Effector CD8-positive, alpha-beta T cell (primary cell): ENCODE data around the gene CERK.
A peak's percentile ranks its signal among the peaks of the same experiment; 100 is the strongest.

Experiments
- DNase-seq: peaks from one replicate; lab custom pipeline; 2025; lab: John Stamatoyannopoulos, UW

CERK gene

GRCh38 chr22:46764779-46765485 lies 26.9 kb upstream of the CERK start:
- DNase-seq, result no peak

DNA sequence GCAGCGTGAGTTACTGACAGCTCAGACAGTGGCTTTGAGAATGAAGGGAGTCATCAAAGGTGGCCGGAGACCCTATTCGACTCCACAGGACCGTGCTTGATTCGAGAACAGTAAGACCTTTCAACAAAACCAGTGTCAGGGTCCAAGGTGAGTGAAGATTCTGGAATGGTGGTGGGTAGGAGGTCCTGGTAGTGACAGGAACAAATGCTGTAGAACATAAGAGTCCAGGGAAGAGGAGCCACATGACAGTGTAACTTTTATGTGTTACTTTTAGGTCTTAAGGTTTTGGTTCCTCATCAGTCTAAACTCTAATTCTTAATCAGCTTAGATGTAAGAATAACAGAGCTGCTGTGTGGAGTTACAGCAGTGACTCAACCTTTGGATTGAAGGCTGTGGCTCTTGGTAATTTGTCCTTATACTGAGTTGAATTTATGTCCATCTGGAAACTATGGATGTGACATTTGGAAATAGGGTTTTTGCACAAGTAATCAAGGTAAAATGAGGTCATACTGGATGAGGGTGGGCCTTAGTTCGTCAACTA lies 26.2 kb upstream of the CERK start:
- DNase-seq, result no peak

DNA sequence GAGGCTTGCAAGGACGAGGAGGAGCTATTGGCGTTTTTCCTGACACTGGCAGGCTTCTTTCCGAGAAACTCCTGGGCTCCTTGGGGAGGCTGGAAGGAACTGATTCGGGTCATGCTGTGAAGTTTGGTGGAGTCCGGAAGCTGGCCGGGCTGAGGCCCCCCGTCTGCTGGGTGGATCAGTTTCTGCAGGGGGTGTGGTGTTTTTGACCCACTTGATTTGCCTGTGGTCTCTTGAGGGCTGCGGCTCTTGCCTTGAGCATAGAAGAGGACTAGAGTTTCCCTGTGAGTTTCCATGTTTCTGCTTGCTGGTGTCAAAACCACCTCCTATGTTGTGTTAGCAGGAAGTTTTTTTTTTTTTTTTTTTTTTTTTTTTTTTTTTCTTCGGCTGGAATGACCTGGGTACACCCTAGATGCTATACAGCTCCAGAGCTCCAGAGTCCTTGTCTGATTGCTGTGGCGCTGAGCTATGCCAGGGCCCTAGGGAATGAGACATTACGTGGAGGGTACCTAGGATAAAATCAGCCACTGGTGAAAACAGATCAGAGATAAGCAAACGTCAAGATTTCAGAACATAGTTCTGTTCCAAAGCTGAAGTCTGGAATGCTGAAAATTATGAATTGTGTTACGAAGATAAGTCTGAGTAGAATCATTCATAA lies 25.1 kb upstream of the CERK start:
- peak; percentile 23 for DNase-seq

DNA sequence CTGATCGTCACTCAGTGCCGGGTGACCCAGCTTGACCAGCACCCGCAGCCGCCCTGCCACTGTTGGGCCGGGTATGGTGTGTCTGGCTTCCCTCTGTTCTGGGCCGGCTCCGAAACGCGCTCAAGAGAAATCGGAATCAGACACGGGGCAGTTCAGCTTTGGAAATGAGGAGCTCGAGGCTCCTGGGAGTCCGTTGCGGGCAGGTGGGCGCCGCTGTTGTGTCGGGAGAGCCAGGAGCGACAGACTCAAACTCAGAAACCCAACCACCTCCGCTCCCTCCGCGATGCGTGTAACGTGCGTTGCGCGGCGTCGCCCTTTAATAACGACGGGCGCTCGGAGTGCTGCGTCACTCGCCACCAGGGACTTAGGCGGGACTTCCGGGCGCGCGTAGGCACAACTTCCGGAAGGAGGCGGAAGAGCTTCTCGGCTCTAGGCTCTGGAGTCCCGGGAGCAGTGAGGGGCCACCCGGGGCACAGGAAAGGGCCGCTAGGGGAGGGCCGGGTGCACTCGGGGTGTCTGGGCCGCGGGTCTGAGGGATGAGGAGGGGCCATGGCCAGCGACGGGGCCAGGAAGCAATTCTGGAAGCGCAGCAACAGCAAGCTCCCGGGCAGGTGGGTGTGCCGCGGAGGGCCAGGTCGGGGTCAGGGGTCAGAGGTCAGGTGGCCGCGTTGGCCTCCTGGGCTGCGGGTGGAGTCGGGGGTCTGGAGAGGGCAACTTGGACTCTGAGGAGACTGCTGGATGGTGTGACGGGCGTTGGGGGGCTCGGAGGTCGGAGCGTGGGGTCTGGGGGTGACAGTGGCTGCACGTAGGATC lies 24.4 kb upstream of the CERK start, which contains the start of gene TBC1D22A:
TSS of gene TBC1D22A (plus strand) at position 413 of the 813 bp plus-strand sequence. CDS start at position 550, 137 bp downstream.
- DNase-seq, result peak; percentile 88

- no peak for DNase-seq
These were observed 23.6 kb upstream of the CERK start for GRCh38 chr22:46761539-46762237.

DNA sequence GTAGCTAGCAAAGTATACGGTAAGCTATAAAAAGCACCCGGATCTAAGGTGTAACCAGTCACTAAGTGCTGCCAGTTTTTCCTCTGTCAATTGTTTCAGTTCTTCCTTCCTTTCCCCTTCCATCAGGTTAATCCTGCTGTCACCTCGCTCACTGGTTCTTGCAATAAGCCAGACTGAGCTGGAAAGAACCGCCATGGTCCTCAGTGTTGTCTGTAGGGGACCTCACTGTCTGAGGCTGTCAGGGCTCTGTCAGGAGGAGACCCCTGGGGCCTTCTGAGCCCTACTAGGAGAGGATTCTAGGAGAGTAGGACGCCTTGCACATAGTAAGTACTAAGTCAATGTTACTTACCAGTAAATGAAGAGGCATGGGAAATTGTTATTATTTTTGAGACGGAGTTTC lies 23.0 kb upstream of the CERK start:
- no peak for DNase-seq

DNA sequence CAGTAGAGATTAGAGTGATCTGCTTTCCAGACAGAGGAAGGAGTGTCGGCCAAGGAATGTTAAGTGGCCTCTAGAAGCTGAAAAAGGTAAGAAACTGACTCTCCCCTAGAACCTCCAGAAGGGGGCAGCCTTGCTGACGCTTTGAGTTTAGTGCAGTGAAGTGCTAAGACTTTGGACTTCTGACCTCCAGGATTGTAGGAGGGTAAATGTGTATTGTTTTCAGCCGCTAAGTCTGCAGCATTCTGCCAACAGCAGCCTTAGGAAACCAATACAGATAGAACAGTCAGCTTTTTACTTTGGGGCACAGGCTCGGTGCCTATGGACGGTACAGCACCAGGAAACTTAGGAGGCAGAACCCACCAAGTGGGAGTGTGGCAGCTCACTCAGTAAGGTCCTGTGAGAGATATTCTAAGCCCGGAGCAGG lies 20.8 kb upstream of the CERK start:
- no peak for DNase-seq

- no peak for DNase-seq
These were observed 20.1 kb upstream of the CERK start for GRCh38 chr22:46758121-46758520.

GRCh38 chr22:46757104-46757503 lies 19.1 kb upstream of the CERK start:
- no peak for DNase-seq

DNA sequence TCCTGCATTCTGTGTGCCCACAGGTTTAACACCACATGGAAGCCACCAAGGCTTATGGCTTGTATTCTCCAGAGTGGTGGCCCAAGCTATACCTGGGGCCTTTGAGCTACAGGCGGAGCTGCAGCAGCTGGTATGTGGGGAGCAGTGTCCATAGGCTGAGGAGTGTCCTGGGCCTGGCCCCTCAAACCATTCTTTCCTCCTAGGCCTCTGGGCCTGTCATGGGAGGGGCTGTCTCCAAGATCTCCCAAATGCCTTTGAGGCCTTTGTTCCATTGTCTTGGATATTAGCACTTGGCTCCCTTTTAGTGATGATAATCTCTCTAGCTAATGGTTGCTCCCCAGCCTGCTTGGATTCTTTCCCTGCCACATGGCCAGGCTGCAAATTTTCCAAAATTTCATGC lies 18.0 kb upstream of the CERK start:
- DNase-seq, result no peak

GRCh38 chr22:46755525-46755924 lies 17.5 kb upstream of the CERK start:
- DNase-seq, result no peak

GRCh38 chr22:46754826-46755225 lies 16.8 kb upstream of the CERK start:
- no peak for DNase-seq

- no peak for DNase-seq
These were observed 16.2 kb upstream of the CERK start for GRCh38 chr22:46754110-46754799.

DNA sequence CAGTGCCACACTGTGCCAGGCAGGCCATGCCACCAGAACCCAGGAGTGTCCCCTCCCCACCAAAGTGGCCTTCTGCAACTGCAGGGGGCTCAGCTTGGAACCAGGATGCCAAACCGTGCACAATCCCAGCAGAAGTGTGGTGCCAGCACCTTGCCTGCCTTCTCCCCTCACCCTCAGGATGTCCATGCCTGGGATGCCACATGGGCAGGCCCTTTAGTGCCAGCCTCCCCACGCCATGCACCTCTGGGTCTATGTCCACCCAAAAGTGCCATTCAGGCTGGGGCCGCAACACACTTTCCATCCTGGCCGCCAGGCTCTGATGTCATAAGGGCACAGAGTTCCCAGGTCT lies 15.7 kb upstream of the CERK start:
- DNase-seq, result no peak

GRCh38 chr22:46753360-46753759 lies 15.3 kb upstream of the CERK start:
- DNase-seq, result no peak

GRCh38 chr22:46752988-46753310 lies 14.9 kb upstream of the CERK start:
- DNase-seq, result no peak

DNA sequence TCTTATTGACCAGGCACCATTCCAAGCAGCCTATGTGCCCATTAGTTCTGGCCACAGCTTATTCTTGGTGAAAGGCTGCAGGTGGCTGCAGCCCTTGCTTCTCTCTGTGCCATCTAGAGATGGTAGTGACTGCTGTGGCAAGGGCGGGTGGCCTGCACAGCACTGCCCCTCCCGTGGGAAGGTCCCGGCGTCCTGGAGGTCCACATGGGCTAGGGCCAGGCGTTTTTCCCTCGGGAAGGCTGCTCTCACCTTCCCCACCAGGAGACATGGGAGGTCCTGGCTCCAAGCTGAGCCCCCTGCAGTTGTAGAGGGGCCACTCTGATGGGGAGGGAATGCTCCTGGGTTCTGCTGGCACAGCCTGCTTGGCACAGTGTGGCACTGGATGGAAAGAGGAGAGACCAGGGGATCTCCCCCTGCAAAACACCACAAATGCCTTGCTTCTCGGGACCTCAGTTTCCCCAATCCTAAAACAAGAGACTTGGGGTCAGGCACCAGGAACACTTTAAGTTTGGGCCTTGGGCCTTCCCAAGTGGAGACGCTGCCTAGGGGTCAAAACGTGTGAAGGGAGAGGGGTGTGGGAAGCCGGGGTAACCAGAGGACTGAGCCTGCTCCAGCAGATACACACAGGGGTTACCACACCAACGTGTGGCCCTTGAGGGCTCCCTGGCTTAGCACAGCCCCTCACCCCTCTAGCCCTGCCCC lies 14.4 kb upstream of the CERK start:
- no peak for DNase-seq

DNA sequence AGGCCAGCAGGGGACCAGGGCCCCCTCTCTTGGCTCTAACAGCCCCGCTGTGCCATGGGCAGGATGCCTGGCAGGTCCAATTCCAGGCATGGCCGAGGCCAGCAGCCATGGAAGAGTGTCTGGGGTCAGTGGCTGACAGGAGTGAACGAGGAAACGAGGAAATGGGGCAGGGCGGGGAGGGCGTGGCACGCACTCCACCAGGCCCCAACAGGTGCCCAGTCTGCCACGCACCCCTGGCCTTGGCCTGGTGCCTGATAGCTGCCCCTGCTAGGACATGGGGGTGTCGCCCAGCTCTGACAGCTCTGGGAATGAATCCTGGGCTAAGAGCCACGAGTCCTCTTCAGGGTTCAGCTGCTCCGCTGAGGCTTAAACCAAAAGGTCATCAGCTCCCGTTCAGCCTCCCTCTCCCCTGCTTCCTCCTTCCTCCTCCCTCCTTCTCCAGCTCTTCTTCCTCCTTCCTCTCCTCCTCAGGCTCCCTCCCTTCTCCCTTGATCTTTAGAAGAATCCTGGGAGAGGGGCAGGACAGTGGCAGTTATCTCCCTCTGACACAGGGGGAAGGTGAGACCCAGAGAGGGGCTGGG lies 12.9 kb upstream of the CERK start:
- no peak for DNase-seq

GRCh38 chr22:46750530-46750800 lies 12.4 kb upstream of the CERK start:
- no peak for DNase-seq

DNA sequence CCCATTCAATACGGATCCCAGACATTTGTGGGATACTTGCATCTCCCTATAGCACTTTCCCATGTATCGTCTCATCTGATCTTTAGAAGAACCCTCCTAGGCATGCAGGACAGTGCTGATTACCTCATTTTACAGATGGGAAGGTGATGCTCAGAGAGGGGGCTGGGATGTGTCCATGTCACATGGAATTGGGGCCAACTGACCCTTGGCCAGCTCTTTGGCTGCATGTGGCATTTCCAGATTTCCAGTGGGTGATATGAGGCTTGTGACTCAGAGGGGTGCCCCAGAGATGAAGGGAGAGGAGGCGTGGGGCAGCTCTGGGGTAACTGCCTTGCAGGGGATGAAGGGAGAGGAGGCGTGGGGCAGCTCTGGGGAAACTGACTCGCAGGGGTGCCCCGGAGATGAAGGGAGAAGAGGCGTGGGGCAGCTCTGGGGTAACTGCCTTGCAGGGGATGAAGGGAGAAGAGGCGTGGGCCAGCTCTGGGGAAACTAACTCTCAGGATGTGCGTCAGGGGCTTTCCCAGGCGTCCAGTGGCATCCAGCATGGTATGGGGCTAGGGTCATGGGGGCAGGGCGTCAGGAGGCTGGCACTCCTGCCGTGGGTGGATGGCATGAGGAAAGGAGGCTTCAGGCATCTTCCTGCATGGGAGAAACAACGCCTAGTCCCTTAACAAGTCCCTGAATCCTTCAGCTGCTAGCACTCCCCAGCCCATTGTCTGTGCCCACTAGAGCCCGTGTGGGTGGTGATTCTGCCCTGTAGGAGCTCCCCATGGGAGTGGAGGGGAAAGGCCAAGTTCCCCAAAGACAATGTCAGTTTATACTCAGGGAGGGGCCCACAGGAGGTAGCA lies 11.9 kb upstream of the CERK start:
- no peak for DNase-seq
